HG02885 (cell line): ENCODE data around the gene FSTL3.
"Not testable (repeated sequence)": the region's sequence is repeated elsewhere in the genome, so short reads cannot be mapped to it uniquely, and the experiment has no call there.

ENCODE experiments used
- ATAC-seq: cut with Tn5 transposase; IDR thresholded peaks from one replicate; pipeline ENCODE4 v1.9.1; 2021; ENCODE audit warnings: mild to moderate bottlenecking; ENCODE audit not compliant: unreplicated experiment, poor library complexity

FSTL3 gene

GRCh38 chr19:676339-677105 is at the start of gene FSTL3:
TSS of gene FSTL3 (plus strand) at chr19:676392. CDS start at chr19:676424, 32 bp downstream.
- ATAC-seq, result no peak

DNA sequence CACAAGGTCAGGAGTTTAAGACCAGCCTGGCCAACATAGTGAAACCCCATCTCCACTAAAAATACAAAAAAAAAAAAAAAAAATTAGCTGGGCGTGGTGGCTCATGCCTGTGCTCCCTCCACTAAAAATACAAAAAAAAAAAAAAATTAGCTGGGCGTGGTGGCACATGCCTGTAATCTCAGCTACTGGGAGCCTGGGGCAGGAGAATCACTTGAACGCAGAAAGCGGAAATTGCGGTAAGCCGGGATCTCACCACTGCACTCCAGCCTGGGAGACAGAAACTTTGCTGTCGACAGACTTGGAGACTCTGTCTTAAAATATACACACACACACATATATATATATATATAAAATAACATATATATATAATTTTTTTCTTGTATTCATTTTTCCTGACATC is 49.6 kb upstream of the FSTL3 start:
- ATAC-seq, result not testable (repeated sequence)

DNA sequence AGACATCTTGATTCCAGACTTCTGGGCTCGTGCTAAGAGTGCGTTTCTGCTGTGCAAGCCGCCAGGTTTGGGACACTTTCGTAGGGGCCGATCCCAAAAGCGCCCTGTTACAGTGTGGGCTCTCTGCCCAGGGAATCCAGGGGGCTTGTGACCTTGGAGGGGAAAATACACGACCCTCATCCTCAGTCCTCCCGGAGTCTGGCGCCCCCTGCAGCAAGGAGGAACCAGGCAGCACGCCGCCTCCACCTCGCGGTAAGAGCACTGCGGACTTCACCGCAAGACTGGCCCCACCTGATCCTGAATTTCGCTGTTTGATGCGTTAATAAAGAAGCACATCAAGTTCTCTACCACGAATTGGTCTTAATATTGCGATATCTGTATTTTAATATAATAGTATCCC is 48.0 kb upstream of the FSTL3 start:
- ATAC-seq, result no peak

- not testable (repeated sequence) for ATAC-seq
These were observed 46.7 kb upstream of the FSTL3 start for GRCh38 chr19:629515-629914.

DNA sequence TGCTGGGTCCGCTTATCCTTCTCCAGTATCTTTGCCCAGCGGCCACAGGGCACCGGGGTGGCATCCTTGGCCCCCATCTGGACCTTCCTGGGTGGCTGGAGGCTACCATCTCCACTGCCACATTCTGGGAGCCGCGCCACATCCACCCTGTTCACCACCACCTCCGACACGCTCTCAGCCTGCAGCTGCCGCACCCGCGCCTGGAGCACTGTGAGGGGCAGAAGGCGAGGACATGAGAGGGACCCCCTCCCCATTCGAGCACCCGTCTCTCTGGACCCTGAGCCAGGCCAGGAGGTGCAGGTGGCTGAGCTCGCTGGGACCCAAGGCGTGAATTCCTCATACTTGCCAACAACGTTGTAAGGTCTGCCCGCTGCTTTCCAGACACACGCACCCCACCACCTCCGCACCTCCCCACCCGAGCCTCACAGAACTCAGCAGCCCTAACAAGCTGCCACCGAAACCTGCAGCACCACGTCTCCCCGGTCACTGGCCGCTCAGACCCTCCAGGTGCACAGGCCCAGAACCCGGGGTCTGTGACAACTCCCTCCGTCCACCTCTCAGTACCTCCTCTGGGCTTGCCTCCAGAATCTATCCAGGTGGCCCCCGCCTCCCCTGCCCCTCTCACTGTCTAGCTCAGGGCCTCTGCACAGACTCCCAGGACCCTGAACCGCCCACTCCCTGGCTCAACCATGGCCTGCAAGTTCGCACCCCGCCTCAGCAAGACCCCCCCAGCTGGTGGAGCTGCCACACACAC is 46.1 kb upstream of the FSTL3 start:
- no peak for ATAC-seq

- ATAC-seq, result peak; percentile 19
These were observed 43.6 kb upstream of the FSTL3 start for GRCh38 chr19:632579-633067.

- ATAC-seq, result peak; percentile 92
These were observed 43.0 kb upstream of the FSTL3 start, which contains the start of gene POLRMT for GRCh38 chr19:633068-633785. TSS of gene POLRMT (minus strand) at chr19:633537. CDS start at chr19:633512, 25 bp downstream.

- ATAC-seq, result no peak
These were observed 42.2 kb upstream of the FSTL3 start for GRCh38 chr19:633786-634639.

DNA sequence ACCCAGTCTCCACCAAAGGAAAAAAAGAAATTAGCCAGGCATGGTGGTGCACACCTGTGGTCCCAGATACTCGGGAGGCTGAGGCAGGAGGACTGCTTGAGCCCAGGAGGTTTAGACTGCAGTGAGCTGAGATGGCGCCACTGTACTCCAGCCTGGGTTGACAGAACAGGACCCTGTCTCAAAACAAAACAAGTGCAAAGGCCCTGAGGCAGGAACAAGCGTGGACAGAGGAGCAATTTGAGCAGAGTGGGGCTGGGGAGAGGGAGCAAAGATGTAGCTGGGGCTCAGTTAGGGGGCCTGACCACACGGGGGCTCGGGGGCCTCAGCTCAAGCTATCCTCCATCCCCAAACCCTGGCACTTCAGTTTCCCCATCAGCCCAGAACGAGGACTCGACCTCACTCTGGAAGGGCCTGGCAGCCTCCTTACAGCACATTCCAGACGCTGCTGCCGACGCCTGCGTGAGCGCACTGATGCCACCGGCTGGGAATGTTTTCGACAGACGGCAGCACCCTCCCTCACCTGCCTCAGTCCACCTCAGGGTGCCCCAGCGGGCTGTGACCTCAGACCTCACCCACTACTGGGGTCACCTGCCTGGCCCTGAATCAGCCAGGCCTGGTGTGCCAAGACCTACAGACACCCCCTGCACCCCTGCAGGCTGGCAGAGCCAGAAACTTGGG is 41.1 kb upstream of the FSTL3 start:
- ATAC-seq, result no peak

GRCh38 chr19:638906-639252 is 37.3 kb upstream of the FSTL3 start:
- no peak for ATAC-seq

DNA sequence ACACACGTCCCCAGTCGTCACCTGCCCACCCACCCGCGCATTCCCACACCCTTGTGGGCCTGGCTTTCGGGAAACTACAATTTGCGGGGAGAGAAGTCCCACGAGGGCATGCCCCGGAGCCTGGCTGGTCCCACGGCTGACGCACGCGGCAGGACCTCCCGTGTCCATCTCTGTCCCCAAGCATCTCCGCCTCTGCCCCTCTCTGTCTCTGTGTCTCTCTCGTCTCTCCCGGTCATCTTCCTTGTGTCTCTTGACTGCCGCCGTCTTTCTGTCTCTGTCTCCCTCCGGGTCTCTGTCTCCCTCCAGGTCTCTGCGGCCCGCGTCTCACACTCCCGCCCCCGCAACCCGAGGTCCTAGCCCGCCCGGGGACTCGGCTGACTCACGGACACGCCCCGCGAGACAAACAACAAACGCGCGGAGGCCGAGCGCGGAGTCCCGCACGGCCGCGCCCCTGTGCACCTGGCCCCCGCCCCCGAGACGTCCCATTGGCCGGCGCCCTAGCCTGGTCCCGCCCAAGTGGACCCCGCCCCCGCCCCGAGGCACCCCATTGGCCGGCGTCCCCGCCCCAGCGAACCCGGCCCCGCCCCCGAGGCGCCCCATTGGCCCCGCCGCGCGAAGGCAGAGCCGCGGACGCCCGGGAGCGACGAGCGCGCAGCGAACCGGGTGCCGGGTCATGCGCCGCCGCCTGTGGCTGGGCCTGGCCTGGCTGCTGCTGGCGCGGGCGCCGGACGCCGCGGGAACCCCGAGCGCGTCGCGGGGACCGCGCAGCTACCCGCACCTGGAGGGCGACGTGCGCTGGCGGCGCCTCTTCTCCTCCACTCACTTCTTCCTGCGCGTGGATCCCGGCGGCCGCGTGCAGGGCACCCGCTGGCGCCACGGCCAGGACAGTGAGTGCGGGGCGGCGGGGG is 36.7 kb upstream of the FSTL3 start, which contains the start of gene FGF22:
FGF22 (plus strand) TSS at position 627 of the 908 bp plus-strand sequence; CDS start at position 674, 47 bp downstream.
- peak; percentile 66 for ATAC-seq

DNA sequence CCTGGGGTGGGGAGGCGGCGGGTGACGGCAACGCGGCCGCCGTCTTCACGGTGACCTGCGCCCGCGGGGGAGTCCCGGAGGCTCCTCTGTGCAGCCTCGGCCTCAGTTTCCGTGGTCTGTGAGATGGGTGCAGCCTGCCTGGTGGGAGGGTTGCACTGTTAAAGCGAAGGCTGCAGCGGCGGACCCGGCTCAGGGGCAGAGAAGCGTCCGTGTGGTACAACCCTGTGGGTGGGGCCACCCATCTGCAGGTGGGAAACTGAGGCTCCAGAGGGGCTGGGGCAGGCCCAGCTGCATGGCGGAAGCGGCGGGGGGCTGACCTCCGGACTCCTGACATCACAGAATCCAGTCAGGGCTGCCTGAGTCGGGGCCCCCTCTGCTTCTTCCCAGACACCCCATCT is 36.0 kb upstream of the FSTL3 start:
- ATAC-seq, result peak; percentile 11

DNA sequence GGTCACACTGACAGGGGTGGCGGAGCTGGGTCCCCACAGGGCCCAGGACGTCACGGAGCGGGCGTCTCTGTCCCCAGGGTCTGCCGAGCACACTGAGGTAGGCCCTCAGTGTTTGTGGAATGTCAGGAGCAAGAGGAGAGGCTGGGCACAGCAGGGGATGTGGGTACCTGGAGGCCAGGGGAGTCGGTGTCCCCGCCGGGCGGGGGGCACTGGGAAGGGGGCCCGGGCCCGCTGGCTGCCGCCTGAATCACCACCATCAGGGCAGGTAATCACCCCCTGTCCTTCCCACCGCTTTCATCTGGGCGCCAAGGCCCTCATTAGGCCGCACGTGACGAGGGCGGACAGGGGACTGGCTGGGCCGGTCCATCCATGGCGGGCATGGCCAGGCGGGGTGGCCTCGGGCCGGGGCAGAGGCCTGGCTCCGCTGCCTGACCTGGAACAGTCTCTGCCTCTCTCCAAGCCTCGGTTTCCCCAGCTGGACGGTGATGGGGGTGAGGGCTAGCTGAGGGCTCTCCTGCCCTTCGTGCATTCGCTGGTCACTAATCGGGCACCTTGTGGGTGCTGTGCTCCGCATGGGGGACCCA is 35.5 kb upstream of the FSTL3 start:
- ATAC-seq, result no peak

GRCh38 chr19:641702-642101 is 34.5 kb upstream of the FSTL3 start:
- no peak for ATAC-seq

DNA sequence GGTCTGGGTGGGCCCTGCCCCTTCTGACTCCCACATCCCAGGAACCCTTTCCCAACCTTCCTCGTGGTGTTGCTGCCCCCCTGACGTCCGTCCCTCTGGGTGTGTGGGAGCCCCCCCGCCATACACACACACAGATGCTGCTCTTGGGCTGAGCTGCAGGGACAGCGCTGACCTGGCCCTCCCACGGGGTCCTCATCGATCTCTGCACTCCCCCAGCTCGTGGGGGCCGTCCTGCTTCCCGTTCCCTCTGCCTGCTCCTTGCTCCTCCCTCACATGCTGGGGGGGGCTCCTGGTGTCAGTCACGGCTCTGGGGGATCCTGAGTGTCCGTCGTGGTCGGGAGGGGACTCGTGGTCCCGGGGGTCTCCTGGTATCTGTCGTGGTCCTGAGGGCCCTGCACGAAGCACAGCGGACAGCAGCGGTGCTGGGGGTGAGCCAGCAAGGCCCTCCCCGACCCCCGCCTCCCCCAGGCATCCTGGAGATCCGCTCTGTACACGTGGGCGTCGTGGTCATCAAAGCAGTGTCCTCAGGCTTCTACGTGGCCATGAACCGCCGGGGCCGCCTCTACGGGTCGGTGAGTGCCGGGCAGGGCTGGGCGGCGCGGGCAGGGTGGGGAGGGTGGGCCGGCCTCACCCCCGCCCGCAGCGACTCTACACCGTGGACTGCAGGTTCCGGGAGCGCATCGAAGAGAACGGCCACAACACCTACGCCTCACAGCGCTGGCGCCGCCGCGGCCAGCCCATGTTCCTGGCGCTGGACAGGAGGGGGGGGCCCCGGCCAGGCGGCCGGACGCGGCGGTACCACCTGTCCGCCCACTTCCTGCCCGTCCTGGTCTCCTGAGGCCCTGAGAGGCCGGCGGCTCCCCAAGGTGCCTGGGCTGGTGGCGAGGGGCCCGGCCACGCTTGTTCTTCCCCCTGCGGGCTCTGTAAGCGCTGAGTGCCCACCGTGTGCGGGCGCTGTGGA is 33.1 kb upstream of the FSTL3 start:
- ATAC-seq, result no peak

DNA sequence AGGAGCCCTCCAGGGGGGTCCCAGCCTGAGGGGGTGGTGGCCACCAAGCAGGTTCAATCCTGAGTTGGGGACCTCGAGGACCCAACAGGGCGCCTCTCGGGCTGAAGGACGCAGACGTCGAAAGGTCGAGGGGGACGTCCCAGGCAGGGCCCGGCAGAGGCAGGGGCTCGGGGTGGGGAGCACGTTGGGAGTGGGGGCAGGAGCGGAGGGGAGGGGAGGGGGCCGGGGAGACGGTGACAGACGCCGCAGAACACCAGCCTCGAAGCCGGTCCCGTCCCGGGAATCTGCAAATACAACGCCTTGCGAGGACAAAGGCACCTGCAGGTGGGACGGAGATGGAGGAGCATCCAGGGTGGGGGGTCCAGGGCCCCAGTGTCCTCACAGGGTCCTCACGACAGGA is 32.5 kb upstream of the FSTL3 start:
- ATAC-seq, result no peak

- no peak for ATAC-seq
These were observed 31.8 kb upstream of the FSTL3 start for GRCh38 chr19:644363-644762.
